Calu3 (cell line): ENCODE measurements around the gene PDIA5. TPM values are rescaled to one million over a fixed set of nuclear protein-coding genes. Genes with fewer than 3 reads are reported as not detected.

Experiments used
- BruUV-seq: library from RNA; stranded (reverse); fragments of 400-500 nt; replicated peaks from 2 replicates; lab custom pipeline; 2021; lab: Mats Ljungman, UMichigan
- CTCF ChIA-PET: fragments of 300-600 bp; sonication (Branson Sonifier 250); formaldehyde crosslinking; loops from one replicate; lab custom pipeline; 2022; ENCODE audit warnings: antibody characterized with exemption; lab: Charles Lee
- DNase-seq: peaks from one replicate; pipeline ENCODE4 v3.0.0; 2022
- H3K27ac Mint-ChIP-seq: one replicate; pipeline ENCODE4 v1.8.0; 2022; ENCODE audit warnings: mixed read lengths; ENCODE audit not compliant: unreplicated experiment
- H3K27me3 Mint-ChIP-seq: one replicate; pipeline ENCODE4 v1.8.0; 2022; ENCODE audit warnings: mixed read lengths; ENCODE audit not compliant: unreplicated experiment
- H3K36me3 Mint-ChIP-seq: one replicate; pipeline ENCODE4 v1.8.0; 2022; ENCODE audit warnings: mild to moderate bottlenecking, moderate library complexity, mixed read lengths; ENCODE audit not compliant: insufficient read depth, unreplicated experiment
- H3K4me1 Mint-ChIP-seq: one replicate; pipeline ENCODE4 v1.8.0; 2022; ENCODE audit warnings: mild to moderate bottlenecking, low read depth, mixed read lengths; ENCODE audit not compliant: unreplicated experiment
- H3K4me3 Mint-ChIP-seq: one replicate; pipeline ENCODE4 v1.8.0; 2022; ENCODE audit warnings: mild to moderate bottlenecking, low read depth, moderate library complexity, mixed read lengths; ENCODE audit not compliant: unreplicated experiment
- H3K9me3 Mint-ChIP-seq: one replicate; pipeline ENCODE4 v1.8.0; 2022; ENCODE audit warnings: low read depth, mixed read lengths; ENCODE audit not compliant: unreplicated experiment
- intact Hi-C: fragments of 100-400 bp; cut with micrococcal nuclease; formaldehyde crosslinking; loops from one replicate; pipeline ENCODE4 v1.10.0; 2022; ENCODE audit not compliant: unreplicated experiment
- total RNA-seq: library from RNA; stranded (reverse); gene quantifications from 2 replicates; pipeline ENCODE4 v1.2.3, GENCODE V29; 2022
- TF ChIP-seq, protein P1 (sequence below): fragments of 200-600 bp; IDR thresholded peaks from one replicate; pipeline ENCODE4 v1.8.0; 2022; ENCODE audit warnings: antibody characterized with exemption; ENCODE audit not compliant: unreplicated experiment

Gene PDIA5
- total RNA-seq, 1 experiment from 2014 or later = 31.6 TPM

DNA sequence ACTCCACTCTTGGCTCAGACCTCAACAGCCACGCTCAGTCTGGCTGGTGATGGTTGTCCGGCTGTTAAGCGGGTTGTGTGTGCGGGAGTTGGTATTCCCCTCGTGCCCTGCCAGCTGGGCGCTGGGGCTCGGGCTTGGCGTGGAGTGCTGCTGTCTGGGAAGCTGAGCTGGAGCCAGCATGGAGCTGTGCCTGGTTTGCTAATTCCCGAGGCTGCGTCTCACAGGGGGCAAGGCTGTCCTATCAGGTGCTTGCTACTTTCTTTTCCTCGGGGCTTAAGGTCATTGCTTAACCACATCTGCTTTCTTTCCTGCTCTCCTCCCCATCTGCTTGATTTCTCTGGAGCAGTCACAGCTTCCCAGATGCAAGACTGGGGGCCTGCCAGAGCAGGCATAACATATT, 29.9 kb downstream of the PDIA5 start:
- intact Hi-C loops = no loop called here

DNA sequence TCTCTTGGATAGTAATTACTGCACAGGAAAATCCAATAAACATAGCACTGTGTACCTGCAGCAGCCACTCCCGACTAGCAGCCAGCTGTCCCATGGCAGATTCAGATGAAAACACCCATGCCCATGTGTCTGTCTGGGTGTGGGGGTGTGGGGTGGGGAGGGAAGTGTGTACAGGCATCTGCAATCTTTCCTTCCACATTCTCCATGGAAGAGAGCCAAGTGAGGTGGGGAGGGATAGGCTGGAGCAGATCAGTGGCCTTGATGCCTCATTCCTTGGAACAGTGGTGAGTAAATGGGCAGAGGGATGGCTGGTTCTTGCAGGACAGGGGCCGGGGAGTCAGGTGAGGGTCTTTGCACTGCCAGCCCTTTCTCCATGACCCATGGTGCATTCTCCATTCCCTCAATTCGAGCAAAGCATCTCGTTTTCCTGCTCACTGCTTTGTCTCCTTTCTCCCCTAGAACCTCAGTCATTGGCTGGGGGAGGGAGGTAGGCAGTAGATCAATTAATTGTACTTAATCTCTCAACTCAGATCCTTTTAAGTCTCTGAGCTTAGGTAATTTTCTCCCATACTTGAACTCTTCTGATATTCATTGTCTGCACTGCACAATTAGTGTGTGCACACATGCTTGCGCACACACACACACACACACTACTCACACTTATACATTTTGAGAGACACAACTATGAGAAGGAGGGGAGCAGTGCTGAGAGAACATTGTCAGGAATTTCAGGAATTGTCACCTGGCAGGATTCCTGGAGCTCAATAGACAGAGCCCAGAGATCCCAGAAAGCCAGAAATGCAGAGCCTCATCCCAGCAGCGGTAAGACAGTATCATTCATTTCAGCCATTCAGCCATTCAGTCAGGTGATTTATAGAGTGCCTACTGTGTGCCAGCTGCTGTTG, 31.9 kb downstream of the PDIA5 start:
- Mint-ChIP-seq H3K36me3 (peaks cover 17% of the 10 kb centered on the region), H3K27ac (no peak overlapping the region)

More for the DNA sequence above, 29.9 kb downstream of the PDIA5 start:
- no peak for DNase-seq
- CTCF ChIA-PET = no interaction called here
- Mint-ChIP-seq H3K4me1 (no peaks in the 10 kb centered on the region), H3K4me3 (no peak overlapping the region), H3K27ac (no peak overlapping the region), H3K9me3 (no peaks in the 10 kb centered on the region), H3K27me3 (no peaks in the 10 kb centered on the region), H3K36me3 (peaks cover 15% of the 10 kb centered on the region)
- BruUV-seq = no TSS peak
- TF ChIP-seq, protein P1, sequence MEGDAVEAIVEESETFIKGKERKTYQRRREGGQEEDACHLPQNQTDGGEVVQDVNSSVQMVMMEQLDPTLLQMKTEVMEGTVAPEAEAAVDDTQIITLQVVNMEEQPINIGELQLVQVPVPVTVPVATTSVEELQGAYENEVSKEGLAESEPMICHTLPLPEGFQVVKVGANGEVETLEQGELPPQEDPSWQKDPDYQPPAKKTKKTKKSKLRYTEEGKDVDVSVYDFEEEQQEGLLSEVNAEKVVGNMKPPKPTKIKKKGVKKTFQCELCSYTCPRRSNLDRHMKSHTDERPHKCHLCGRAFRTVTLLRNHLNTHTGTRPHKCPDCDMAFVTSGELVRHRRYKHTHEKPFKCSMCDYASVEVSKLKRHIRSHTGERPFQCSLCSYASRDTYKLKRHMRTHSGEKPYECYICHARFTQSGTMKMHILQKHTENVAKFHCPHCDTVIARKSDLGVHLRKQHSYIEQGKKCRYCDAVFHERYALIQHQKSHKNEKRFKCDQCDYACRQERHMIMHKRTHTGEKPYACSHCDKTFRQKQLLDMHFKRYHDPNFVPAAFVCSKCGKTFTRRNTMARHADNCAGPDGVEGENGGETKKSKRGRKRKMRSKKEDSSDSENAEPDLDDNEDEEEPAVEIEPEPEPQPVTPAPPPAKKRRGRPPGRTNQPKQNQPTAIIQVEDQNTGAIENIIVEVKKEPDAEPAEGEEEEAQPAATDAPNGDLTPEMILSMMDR = no peak

DNA sequence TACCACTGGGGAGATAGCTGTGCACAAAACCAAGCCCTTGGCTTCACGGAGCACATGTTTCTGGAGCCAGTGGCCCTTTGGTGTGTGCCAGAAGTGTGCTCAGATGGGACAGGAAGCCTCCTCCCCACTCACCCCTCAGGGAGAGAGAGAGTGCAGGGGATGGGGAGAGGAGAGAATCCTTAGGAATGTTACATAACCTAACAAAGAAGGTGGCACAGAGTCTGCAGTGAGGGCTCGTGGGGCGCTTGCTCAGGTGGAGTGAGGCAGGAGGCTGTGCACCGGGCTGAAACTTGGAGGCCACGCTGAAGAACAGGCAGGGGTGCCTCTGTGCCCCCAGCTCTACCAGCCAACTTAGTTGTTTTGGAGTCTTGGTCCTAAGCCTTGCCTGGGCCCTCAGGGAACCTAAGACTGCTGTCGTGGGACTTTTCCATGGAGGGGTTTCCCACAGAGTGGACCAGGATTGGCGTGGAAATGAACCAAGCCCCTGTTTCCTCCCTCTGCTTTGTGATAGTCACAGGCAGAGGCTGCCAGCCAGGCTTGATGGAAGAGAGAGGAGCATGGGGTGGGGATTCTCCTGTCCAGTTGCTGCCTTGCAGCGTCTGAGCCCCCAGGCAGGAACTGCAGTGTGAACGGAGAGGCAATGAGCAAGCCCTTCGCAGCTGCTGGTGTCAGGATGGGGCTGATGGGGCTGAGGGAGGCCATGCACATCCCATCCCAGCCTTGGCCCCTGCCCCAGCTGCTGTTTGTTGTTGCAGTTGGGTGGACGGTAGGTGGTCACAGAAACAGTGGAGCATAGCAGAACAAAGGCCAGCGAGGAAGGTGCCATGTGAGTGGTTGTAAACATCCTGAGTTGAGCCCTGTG, 32.7 kb downstream of the PDIA5 start:
- H3K27ac Mint-ChIP-seq = no peak overlapping the region
- H3K4me1 Mint-ChIP-seq = peaks cover 12% of the 10 kb centered on the region
- no peaks in the 10 kb centered on the region for H3K9me3 Mint-ChIP-seq
- TF ChIP-seq, protein P1 = no peak
- CTCF ChIA-PET = no interaction called here
- no peak for DNase-seq
- no peaks in the 10 kb centered on the region for H3K27me3 Mint-ChIP-seq
- BruUV-seq = no TSS peak
- intact Hi-C loops = no loop called here
- no peak overlapping the region for H3K4me3 Mint-ChIP-seq
- H3K36me3 Mint-ChIP-seq = peaks cover 24% of the 10 kb centered on the region

More for the DNA sequence above, 31.9 kb downstream of the PDIA5 start:
- Mint-ChIP-seq H3K27me3 (no peaks in the 10 kb centered on the region), H3K4me1 (peaks cover 6% of the 10 kb centered on the region), H3K4me3 (no peak overlapping the region), H3K9me3 (no peaks in the 10 kb centered on the region)
- CTCF ChIA-PET = no interaction called here
- intact Hi-C loops = no loop called here
- TF ChIP-seq, protein P1 = no peak
- no TSS peak for BruUV-seq
- no peak for DNase-seq

DNA sequence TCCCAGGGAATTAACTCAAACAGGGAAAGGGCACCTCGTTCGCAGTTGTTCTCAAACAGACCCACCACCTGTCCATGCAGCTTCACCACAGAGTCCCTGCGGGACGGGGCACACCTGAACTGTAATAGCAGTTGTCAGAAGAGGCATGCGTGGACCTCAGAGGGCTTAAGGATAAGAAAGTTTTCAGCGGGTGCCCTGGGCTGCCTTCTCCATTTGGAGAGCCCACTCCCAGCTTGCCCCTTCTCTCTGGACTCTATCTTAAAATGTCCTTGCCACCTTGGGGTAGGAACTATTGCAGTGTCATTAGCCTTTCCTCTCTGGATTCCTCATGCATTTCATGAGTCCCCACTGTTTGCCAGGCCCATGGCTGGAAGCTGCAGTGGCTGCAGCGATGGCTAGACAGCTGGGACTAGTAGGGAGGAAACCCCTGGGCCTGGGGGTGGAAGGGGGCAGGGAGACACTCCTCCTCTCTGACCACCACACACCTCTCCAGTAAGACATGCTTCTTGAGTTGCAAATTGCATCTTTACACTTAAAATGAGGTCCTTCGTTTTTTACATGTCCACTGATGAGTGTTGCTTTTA, 33.5 kb downstream of the PDIA5 start:
- Mint-ChIP-seq H3K27me3 (no peaks in the 10 kb centered on the region), H3K4me3 (no peak overlapping the region), H3K4me1 (peaks cover 12% of the 10 kb centered on the region), H3K36me3 (peaks cover 24% of the 10 kb centered on the region), H3K27ac (no peak overlapping the region), H3K9me3 (no peaks in the 10 kb centered on the region)
- TF ChIP-seq, protein P1 = no peak
- CTCF ChIA-PET = no interaction called here
- no TSS peak for BruUV-seq
- DNase-seq = no peak
- intact Hi-C loops = no loop called here
